Measurements from ENCODE around the gene PRB3. TPM values are rescaled to one million over a fixed set of nuclear protein-coding genes. Genes with fewer than 3 reads are reported as not detected.
A peak's percentile ranks its signal among the peaks of the same experiment; 100 is the strongest.

Gene PRB3
- polyA plus RNA-seq, 2 of the 4 experiments (the other 2 are of a cell fraction), result not detected

DNA sequence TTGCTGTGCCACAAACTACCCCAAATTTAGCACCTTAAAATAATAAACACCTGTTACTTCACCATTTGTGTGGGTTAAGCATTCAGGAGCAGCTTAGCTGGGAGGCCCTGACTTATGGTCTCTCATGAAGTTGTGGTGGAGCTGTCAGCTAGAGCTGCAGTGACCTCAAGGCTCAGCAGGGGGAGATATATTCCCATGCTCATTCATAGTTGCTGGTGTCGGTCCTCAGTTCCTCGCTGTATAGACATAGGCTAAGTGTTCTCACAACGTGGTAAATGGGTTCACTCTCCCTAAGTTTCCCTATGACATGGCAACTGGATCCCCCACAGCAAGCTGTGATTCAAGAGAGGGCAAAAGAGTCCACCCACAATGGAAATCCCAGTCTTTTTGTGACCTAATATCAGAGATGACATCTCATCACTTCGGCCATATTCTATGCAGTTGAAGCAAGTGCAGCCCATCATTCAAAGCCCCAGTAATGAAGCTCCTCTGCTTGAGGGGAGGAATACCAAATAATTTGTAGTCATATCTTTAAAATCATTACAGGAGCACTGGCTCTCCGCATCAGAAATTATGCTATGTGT lies 41.1 kb downstream of the PRB3 start:
- POLR2A ChIA-PET, result no interaction called here
- TF ChIP-seq CBX2 (IDR thresholded peaks at IDR 0.05; ENCODE audit: borderline replicate concordance, low read depth), result no peak
- peak; percentile 53; the same call in 2 of the 3 replicates for TF ChIP-seq SMC3 (IDR thresholded peaks at IDR 0.05)
- peak; percentile 42 to 78; a peak in 4 of 5 replicates for TF ChIP-seq RAD21 (conservative IDR thresholded peaks at IDR 0.05 in 1 of 2, IDR thresholded peaks at IDR 0.05 in 1 of 2)
- TF ChIP-seq, protein P1, sequence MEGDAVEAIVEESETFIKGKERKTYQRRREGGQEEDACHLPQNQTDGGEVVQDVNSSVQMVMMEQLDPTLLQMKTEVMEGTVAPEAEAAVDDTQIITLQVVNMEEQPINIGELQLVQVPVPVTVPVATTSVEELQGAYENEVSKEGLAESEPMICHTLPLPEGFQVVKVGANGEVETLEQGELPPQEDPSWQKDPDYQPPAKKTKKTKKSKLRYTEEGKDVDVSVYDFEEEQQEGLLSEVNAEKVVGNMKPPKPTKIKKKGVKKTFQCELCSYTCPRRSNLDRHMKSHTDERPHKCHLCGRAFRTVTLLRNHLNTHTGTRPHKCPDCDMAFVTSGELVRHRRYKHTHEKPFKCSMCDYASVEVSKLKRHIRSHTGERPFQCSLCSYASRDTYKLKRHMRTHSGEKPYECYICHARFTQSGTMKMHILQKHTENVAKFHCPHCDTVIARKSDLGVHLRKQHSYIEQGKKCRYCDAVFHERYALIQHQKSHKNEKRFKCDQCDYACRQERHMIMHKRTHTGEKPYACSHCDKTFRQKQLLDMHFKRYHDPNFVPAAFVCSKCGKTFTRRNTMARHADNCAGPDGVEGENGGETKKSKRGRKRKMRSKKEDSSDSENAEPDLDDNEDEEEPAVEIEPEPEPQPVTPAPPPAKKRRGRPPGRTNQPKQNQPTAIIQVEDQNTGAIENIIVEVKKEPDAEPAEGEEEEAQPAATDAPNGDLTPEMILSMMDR (IDR thresholded peaks at IDR 0.05), result peak; percentile 39; the same call in 2 of the 3 replicates
- TF ChIP-seq CEBPB (IDR thresholded peaks at IDR 0.05), result no peak
- TF ChIP-seq ZFP36 (IDR thresholded peaks at IDR 0.05; ENCODE audit: borderline replicate concordance, partially characterized antibody), result no peak
- Histone ChIP-seq H3K4me2 (no peak overlapping the region), H3K27ac (no peak overlapping the region), H3K9me3 (no peaks in the 10 kb centered on the region), H3K4me1 (no peaks in the 10 kb centered on the region), H3K4me3 (no peak overlapping the region)
- CTCF ChIA-PET, result interaction anchor here (0.7 to 2.3 kb wide), 5 partner anchors 10 to 457 kb away, joined by 3 to 15 read pairs (median 4); no protein-coding TSS in a partner anchor
- ATAC-seq, result peak; percentile 88 to 95; a peak in 5 of 6 replicates
- WGBS (ENCODE audit: missing lambda C conversion rate), result 34% methylated on average over 5 of the region's 5 CpGs
- FAIRE-seq, result no peak
- peak; percentile 20 to 57 for DNase-seq (ENCODE audit: low read depth in 1 of 2, low spot score in 1 of 2)

DNA sequence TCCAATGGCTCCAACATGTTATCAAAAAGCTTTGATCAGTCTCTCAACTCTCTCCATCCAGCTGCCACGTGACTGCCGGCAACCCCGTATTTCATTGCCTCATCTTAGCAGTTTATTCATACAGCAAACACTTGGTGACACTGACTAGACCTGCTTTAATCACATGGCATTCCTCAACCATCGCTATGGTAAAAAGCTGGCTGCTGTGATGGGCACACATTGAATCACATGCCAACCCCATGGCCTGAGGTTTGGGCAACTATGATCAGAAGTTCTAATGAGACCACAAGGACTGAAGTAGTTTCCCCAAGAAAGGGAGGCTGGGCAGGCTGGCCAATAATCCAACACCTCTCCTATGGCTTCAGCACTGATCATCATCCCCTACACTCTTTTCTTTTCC lies 42.1 kb downstream of the PRB3 start:
- FAIRE-seq (no peak), ATAC-seq (no peak), DNase-seq (ENCODE audit: low read depth in 1 of 2, low spot score in 1 of 2) (no peak)
- 24% methylated on average over 4 of the region's 4 CpGs for WGBS (ENCODE audit: missing lambda C conversion rate)
- no peak overlapping the region for H3K4me3 ChIP-seq
- CTCF ChIA-PET, result no interaction called here
- H3K4me1 ChIP-seq, result no peaks in the 10 kb centered on the region
- no peaks in the 10 kb centered on the region for H3K9me3 ChIP-seq
- H3K4me2 ChIP-seq, result no peak overlapping the region
- TF ChIP-seq FOXS1 (CRISPR knock-in tag; IDR thresholded peaks at IDR 0.05) (no peak), EHF (CRISPR knock-in tag; IDR thresholded peaks at IDR 0.05) (no peak), TFCP2L1 (CRISPR knock-in tag; IDR thresholded peaks at IDR 0.05) (no peak), HDAC2 (IDR thresholded peaks at IDR 0.05) (no peak), SMC3 (IDR thresholded peaks at IDR 0.05) (no peak), RNF2 (IDR thresholded peaks at IDR 0.05; ENCODE audit: borderline replicate concordance, low read depth) (no peak), ESRRA (IDR thresholded peaks at IDR 0.05; ENCODE audit: borderline replicate concordance, low read length) (no peak), JUN (IDR thresholded peaks at IDR 0.05) (no peak)
- TF ChIP-seq, protein P2, sequence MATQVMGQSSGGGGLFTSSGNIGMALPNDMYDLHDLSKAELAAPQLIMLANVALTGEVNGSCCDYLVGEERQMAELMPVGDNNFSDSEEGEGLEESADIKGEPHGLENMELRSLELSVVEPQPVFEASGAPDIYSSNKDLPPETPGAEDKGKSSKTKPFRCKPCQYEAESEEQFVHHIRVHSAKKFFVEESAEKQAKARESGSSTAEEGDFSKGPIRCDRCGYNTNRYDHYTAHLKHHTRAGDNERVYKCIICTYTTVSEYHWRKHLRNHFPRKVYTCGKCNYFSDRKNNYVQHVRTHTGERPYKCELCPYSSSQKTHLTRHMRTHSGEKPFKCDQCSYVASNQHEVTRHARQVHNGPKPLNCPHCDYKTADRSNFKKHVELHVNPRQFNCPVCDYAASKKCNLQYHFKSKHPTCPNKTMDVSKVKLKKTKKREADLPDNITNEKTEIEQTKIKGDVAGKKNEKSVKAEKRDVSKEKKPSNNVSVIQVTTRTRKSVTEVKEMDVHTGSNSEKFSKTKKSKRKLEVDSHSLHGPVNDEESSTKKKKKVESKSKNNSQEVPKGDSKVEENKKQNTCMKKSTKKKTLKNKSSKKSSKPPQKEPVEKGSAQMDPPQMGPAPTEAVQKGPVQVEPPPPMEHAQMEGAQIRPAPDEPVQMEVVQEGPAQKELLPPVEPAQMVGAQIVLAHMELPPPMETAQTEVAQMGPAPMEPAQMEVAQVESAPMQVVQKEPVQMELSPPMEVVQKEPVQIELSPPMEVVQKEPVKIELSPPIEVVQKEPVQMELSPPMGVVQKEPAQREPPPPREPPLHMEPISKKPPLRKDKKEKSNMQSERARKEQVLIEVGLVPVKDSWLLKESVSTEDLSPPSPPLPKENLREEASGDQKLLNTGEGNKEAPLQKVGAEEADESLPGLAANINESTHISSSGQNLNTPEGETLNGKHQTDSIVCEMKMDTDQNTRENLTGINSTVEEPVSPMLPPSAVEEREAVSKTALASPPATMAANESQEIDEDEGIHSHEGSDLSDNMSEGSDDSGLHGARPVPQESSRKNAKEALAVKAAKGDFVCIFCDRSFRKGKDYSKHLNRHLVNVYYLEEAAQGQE (IDR thresholded peaks at IDR 0.05), result no peak
- TF ChIP-seq, protein P3, sequence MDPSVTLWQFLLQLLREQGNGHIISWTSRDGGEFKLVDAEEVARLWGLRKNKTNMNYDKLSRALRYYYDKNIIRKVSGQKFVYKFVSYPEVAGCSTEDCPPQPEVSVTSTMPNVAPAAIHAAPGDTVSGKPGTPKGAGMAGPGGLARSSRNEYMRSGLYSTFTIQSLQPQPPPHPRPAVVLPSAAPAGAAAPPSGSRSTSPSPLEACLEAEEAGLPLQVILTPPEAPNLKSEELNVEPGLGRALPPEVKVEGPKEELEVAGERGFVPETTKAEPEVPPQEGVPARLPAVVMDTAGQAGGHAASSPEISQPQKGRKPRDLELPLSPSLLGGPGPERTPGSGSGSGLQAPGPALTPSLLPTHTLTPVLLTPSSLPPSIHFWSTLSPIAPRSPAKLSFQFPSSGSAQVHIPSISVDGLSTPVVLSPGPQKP (IDR thresholded peaks at IDR 0.05; ENCODE audit: low read depth, low read length), result no peak
- no peak overlapping the region for H3K27ac ChIP-seq
- POLR2A ChIA-PET, result no interaction called here

Other genes starting within 250 kb of the PRB3 start
- gene TAS2R19, start 247.1 kb downstream of the PRB3 start, polyA plus RNA-seq (2011; rRNA removed), result 0.90 and 1.1 TPM in 2 replicates
- gene TAS2R19, start 247.1 kb downstream of the PRB3 start, polyA plus RNA-seq (2017; fragmentation: RNase III; extraction: RNeasy Plus Mini Kit Qiagen cat#74134 plus additional on column Dnase treatment), result 0.09 to 0.19 TPM (median 0.13 TPM) in 3 replicates
- gene TAS2R31, start 238.3 kb downstream of the PRB3 start, polyA plus RNA-seq (2011; rRNA removed), result 0.73 and 1.1 TPM in 2 replicates
- gene TAS2R31, start 238.3 kb downstream of the PRB3 start, polyA plus RNA-seq (2017; fragmentation: RNase III; extraction: RNeasy Plus Mini Kit Qiagen cat#74134 plus additional on column Dnase treatment), result 0.17 to 0.30 TPM (median 0.28 TPM) in 3 replicates
- gene TAS2R46, start 207.4 kb downstream of the PRB3 start, polyA plus RNA-seq (2011; rRNA removed), result 0.32 and 0.48 TPM in 2 replicates
- 0.10 to 0.11 TPM in 2 of 3 replicates, not detected in the other for gene TAS2R46, start 207.4 kb downstream of the PRB3 start, polyA plus RNA-seq (2017; fragmentation: RNase III; extraction: RNeasy Plus Mini Kit Qiagen cat#74134 plus additional on column Dnase treatment)
- not detected in 2 replicates for gene TAS2R43, start 177.4 kb downstream of the PRB3 start, polyA plus RNA-seq (2011; rRNA removed)
- not detected in 3 replicates for gene TAS2R43, start 177.4 kb downstream of the PRB3 start, polyA plus RNA-seq (2017; fragmentation: RNase III; extraction: RNeasy Plus Mini Kit Qiagen cat#74134 plus additional on column Dnase treatment)
- gene TAS2R30, start 135.1 kb downstream of the PRB3 start, polyA plus RNA-seq (2011; rRNA removed), result 0.26 and 0.69 TPM in 2 replicates
- 0.11 TPM in 1 of 3 replicates, not detected in the others for gene TAS2R30, start 135.1 kb downstream of the PRB3 start, polyA plus RNA-seq (2017; fragmentation: RNase III; extraction: RNeasy Plus Mini Kit Qiagen cat#74134 plus additional on column Dnase treatment)
- 4.6 and 6.2 TPM in 2 replicates for gene SMIM10L1, start 98.5 kb downstream of the PRB3 start, polyA plus RNA-seq (2011; rRNA removed)
- 8.3 to 8.4 TPM (median 8.3 TPM) in 3 replicates for gene SMIM10L1, start 98.5 kb downstream of the PRB3 start, polyA plus RNA-seq (2017; fragmentation: RNase III; extraction: RNeasy Plus Mini Kit Qiagen cat#74134 plus additional on column Dnase treatment)
- not detected in 2 replicates for gene TAS2R42, start 82.8 kb downstream of the PRB3 start, polyA plus RNA-seq (2011; rRNA removed)
- not detected in 3 replicates for gene TAS2R42, start 82.8 kb downstream of the PRB3 start, polyA plus RNA-seq (2017; fragmentation: RNase III; extraction: RNeasy Plus Mini Kit Qiagen cat#74134 plus additional on column Dnase treatment)
- not detected in 2 replicates for gene PRB4, start 40.7 kb upstream of the PRB3 start, polyA plus RNA-seq (2011; rRNA removed)
- not detected in 3 replicates for gene PRB4, start 40.7 kb upstream of the PRB3 start, polyA plus RNA-seq (2017; fragmentation: RNase III; extraction: RNeasy Plus Mini Kit Qiagen cat#74134 plus additional on column Dnase treatment)
- not detected in 2 replicates for gene PRB2, start 125.9 kb upstream of the PRB3 start, polyA plus RNA-seq (2011; rRNA removed)
- not detected in 3 replicates for gene PRB2, start 125.9 kb upstream of the PRB3 start, polyA plus RNA-seq (2017; fragmentation: RNase III; extraction: RNeasy Plus Mini Kit Qiagen cat#74134 plus additional on column Dnase treatment)